Osteoblast (primary cell): ENCODE results near the gene CTBP2. TPM values are rescaled to one million over a fixed set of nuclear protein-coding genes. Genes with fewer than 3 reads are reported as not detected.

Experiments used
- DNase-seq: peaks from one replicate; pipeline ENCODE4 v3.0.0; 2011; ENCODE audit warnings: low spot score, mixed read lengths; ENCODE audit not compliant: insufficient read length; ENCODE audit errors: missing footprints
- H2AFZ ChIP-seq: 2 replicates; pipeline ENCODE4 v1.6.0; 2011; ENCODE audit warnings: mild to moderate bottlenecking, low read length
- H3K27ac ChIP-seq: 2 replicates; pipeline ENCODE4 v1.5.1; 2011; ENCODE audit warnings: mild to moderate bottlenecking, low read depth, low read length, moderate library complexity
- H3K27me3 ChIP-seq: 2 replicates; pipeline ENCODE4 v1.6.0; 2012; ENCODE audit warnings: mild to moderate bottlenecking, control low read depth, inconsistent platforms, low read length, moderate library complexity; ENCODE audit not compliant: insufficient read depth
- H3K36me3 ChIP-seq: 2 replicates; pipeline ENCODE4 v1.5.1; 2011; ENCODE audit warnings: mild to moderate bottlenecking, low read length, control low read depth, moderate library complexity; ENCODE audit not compliant: insufficient read depth
- H3K4me1 ChIP-seq: 2 replicates; pipeline ENCODE4 v1.5.1; 2011; ENCODE audit warnings: mild to moderate bottlenecking, low read length, control low read depth, moderate library complexity; ENCODE audit not compliant: insufficient read depth
- H3K4me2 ChIP-seq: 2 replicates; pipeline ENCODE4 v1.6.0; 2011; ENCODE audit warnings: mild to moderate bottlenecking, low read length; ENCODE audit not compliant: insufficient read depth
- H3K4me3 ChIP-seq: fragments of 200-600 bp; sonication (generic); 3 replicates; pipeline ENCODE4 v1.5.1; 2012; ENCODE audit warnings: mild to moderate bottlenecking, low read length, inconsistent platforms; ENCODE audit not compliant: insufficient read depth
- H3K79me2 ChIP-seq: 2 replicates; pipeline ENCODE4 v1.6.0; 2012; ENCODE audit warnings: mild to moderate bottlenecking, low read length, control low read depth, inconsistent platforms; ENCODE audit not compliant: insufficient read depth
- H3K9me3 ChIP-seq: 2 replicates; pipeline ENCODE4 v1.5.1; 2011; ENCODE audit warnings: low read depth, low read length, control low read depth
- H4K20me1 ChIP-seq: 2 replicates; pipeline ENCODE4 v1.6.0; 2012; ENCODE audit warnings: mild to moderate bottlenecking, low read length, control low read depth; ENCODE audit not compliant: insufficient read depth
- total RNA-seq: library from RNA; depleted of rRNA; stranded (reverse); fragments of >200 nt; gene quantifications from 2 replicates; pipeline ENCODE4 v1.2.3, GENCODE V29; 2012
- TF ChIP-seq, protein P1 (sequence below): IDR thresholded peaks from 2 replicates; pipeline ENCODE4 v1.5.1; 2011; ENCODE audit warnings: mild to moderate bottlenecking, low read depth, low read length, moderate library complexity; ENCODE audit errors: extremely low read depth

Gene CTBP2
- total RNA-seq, 1 donor = 65.9 TPM

DNA sequence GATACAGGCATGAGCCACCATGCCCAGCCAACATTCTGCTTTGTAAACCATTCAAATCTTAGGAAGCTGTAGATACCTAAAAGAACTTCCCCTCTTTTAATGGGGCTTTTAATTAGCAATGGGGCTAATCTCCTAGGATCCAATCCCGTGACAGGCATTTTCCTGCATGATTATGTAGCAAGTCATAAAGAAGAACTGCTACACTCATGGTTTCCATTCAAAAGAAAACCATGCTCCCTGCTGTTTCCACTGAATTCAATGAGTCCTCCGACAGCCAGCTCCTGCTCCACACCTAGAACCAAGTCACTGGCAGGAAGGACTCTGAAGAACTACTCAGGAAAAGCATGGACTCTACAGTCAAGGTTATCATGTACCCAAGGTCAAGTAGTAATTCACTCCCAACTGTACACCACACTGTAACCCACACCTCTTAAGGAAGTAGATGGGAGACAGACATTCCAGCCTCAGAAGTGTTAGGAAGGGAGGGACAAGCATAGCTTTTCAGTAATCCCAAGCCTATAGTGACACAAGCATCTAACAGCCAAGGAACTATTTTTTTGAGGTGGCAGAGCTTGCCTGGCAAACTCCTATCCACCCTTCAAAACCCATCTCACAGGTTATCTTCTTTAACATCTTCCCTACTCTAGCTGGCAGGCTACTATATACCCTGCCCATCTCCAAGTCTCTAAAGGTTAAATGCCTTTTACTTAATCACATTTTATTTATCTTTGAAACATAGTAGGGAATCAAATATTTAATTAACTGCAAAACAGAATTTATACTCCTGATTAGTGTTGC, 47.5 kb downstream of the CTBP2 start:
- H2AFZ ChIP-seq = no peak overlapping the region
- peaks cover 12% of the 10 kb centered on the region for H3K4me1 ChIP-seq
- TF ChIP-seq, protein P1, sequence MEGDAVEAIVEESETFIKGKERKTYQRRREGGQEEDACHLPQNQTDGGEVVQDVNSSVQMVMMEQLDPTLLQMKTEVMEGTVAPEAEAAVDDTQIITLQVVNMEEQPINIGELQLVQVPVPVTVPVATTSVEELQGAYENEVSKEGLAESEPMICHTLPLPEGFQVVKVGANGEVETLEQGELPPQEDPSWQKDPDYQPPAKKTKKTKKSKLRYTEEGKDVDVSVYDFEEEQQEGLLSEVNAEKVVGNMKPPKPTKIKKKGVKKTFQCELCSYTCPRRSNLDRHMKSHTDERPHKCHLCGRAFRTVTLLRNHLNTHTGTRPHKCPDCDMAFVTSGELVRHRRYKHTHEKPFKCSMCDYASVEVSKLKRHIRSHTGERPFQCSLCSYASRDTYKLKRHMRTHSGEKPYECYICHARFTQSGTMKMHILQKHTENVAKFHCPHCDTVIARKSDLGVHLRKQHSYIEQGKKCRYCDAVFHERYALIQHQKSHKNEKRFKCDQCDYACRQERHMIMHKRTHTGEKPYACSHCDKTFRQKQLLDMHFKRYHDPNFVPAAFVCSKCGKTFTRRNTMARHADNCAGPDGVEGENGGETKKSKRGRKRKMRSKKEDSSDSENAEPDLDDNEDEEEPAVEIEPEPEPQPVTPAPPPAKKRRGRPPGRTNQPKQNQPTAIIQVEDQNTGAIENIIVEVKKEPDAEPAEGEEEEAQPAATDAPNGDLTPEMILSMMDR = no peak
- peaks cover 76% of the 10 kb centered on the region for H4K20me1 ChIP-seq
- H3K27ac ChIP-seq = no peak overlapping the region
- peaks cover 20% of the 10 kb centered on the region for H3K36me3 ChIP-seq
- no peaks in the 10 kb centered on the region for H3K9me3 ChIP-seq
- DNase-seq = no peak
- no peak overlapping the region for H3K4me3 ChIP-seq
- no peak overlapping the region for H3K4me2 ChIP-seq
- H3K79me2 ChIP-seq = peaks cover 96% of the 10 kb centered on the region
- H3K27me3 ChIP-seq = no peaks in the 10 kb centered on the region

- Histone ChIP-seq H3K4me1 (peaks cover 12% of the 10 kb centered on the region), H3K27me3 (no peaks in the 10 kb centered on the region), H3K9me3 (no peaks in the 10 kb centered on the region)
Observed at GRCh38 chr10:125111118-125111727, 49.1 kb downstream of the CTBP2 start.

GRCh38 chr10:125107965-125108580, 52.3 kb downstream of the CTBP2 start:
- TF ChIP-seq, protein P1 = no peak
- H3K27me3 ChIP-seq = no peaks in the 10 kb centered on the region
- no peak overlapping the region for H3K4me3 ChIP-seq

More at GRCh38 chr10:125111118-125111727, 49.1 kb downstream of the CTBP2 start:
- H3K4me3 ChIP-seq = no peak overlapping the region
- no peak overlapping the region for H3K27ac ChIP-seq
- H3K4me2 ChIP-seq = no peak overlapping the region
- TF ChIP-seq, protein P1 = no peak
- peaks cover 69% of the 10 kb centered on the region for H4K20me1 ChIP-seq
- DNase-seq = no peak
- peaks cover 96% of the 10 kb centered on the region for H3K79me2 ChIP-seq
- H3K36me3 ChIP-seq = peaks cover 25% of the 10 kb centered on the region
- H2AFZ ChIP-seq = no peak overlapping the region

More at GRCh38 chr10:125107965-125108580, 52.3 kb downstream of the CTBP2 start:
- H2AFZ ChIP-seq = no peak overlapping the region
- H4K20me1 ChIP-seq = peaks cover 65% of the 10 kb centered on the region
- H3K4me1 ChIP-seq = no peaks in the 10 kb centered on the region
- H3K36me3 ChIP-seq = peaks cover 26% of the 10 kb centered on the region
- no peak overlapping the region for H3K4me2 ChIP-seq
- peaks cover 97% of the 10 kb centered on the region for H3K79me2 ChIP-seq
- DNase-seq = no peak
- H3K27ac ChIP-seq = no peak overlapping the region
- no peaks in the 10 kb centered on the region for H3K9me3 ChIP-seq
